HEK293 (cell line): ENCODE data around the gene MASP1.

Experiments used
- REST ChIP-seq: fragments of 450-650 bp; formaldehyde crosslinking; IDR thresholded peaks from 2 replicates; pipeline ENCODE4 v1.5.1; 2016; ENCODE audit warnings: missing biosample characterization, missing genetic modification characterization
- TSHZ1 ChIP-seq: fragments of 450-650 bp; formaldehyde crosslinking; IDR thresholded peaks from 2 replicates; pipeline ENCODE4 v1.5.1; 2016; ENCODE audit warnings: missing biosample characterization, missing genetic modification characterization, borderline replicate concordance

- no peak for TF ChIP-seq REST
- no peak for TF ChIP-seq TSHZ1 (tag by site-specific recombination)
Measured at GRCh38 chr3:187212196-187212545, 79.4 kb downstream of the MASP1 start.
